22Rv1 (cell line): Measurements from ENCODE around the gene DTNBP1.

ENCODE experiments used
- ZFX ChIP-seq: fragments of 450-650 bp; IDR thresholded peaks from 2 replicates; pipeline ENCODE4 v1.6.1; 2017; ENCODE audit warnings: antibody characterized with exemption, borderline replicate concordance
- TF ChIP-seq, protein P1 (sequence below): fragments of 450-650 bp; IDR thresholded peaks from 2 replicates; pipeline ENCODE4 v1.5.1; 2017; ENCODE audit warnings: mild to moderate bottlenecking

DNA sequence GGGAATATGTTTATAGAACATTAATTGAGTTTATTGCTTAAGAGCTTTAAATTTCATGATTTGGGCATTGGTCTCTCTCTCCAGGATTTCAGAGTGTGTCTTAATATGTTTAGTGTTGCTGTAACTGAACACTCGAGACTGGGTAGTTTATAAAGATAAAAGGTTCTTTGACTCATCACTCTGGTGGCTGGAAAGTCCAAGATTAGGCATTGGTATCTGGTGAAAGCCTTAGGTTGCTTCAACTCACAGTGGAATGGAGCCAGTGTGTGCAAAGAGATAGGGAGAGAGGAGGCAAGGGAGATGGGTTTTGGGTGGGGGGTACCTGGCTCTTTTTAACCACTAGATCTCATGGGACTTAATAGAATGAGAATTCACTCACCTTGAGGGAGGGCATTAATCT lies 35.6 kb upstream of the DTNBP1 start:
- TF ChIP-seq, protein P1, sequence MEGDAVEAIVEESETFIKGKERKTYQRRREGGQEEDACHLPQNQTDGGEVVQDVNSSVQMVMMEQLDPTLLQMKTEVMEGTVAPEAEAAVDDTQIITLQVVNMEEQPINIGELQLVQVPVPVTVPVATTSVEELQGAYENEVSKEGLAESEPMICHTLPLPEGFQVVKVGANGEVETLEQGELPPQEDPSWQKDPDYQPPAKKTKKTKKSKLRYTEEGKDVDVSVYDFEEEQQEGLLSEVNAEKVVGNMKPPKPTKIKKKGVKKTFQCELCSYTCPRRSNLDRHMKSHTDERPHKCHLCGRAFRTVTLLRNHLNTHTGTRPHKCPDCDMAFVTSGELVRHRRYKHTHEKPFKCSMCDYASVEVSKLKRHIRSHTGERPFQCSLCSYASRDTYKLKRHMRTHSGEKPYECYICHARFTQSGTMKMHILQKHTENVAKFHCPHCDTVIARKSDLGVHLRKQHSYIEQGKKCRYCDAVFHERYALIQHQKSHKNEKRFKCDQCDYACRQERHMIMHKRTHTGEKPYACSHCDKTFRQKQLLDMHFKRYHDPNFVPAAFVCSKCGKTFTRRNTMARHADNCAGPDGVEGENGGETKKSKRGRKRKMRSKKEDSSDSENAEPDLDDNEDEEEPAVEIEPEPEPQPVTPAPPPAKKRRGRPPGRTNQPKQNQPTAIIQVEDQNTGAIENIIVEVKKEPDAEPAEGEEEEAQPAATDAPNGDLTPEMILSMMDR, result no peak
- no peak for TF ChIP-seq ZFX
